Lower leg skin (tissue), 3 donors: ENCODE results near the gene CEACAM19.

Experiments used
- POLR2A ChIP-seq, 2 donors: fragments of 450-650 bp; IDR thresholded peaks; one replicate each; pipeline ENCODE4 v1.6.1; 2016 to 2017; ENCODE audit warnings: antibody characterized with exemption in 2 of 2, mild to moderate bottlenecking in 1 of 2, moderate library complexity in 1 of 2
- TF ChIP-seq, protein P1 (sequence below), 3 donors: fragments of 450-650 bp; IDR thresholded peaks; one replicate each; pipeline ENCODE4 v1.5.1; 2016; ENCODE audit warnings: antibody characterized with exemption in 3 of 3, mild to moderate bottlenecking in 3 of 3, moderate library complexity in 2 of 3

GRCh38 chr19:44706506-44707236, 35.4 kb downstream of the CEACAM19 start:
- TF ChIP-seq, protein P1, sequence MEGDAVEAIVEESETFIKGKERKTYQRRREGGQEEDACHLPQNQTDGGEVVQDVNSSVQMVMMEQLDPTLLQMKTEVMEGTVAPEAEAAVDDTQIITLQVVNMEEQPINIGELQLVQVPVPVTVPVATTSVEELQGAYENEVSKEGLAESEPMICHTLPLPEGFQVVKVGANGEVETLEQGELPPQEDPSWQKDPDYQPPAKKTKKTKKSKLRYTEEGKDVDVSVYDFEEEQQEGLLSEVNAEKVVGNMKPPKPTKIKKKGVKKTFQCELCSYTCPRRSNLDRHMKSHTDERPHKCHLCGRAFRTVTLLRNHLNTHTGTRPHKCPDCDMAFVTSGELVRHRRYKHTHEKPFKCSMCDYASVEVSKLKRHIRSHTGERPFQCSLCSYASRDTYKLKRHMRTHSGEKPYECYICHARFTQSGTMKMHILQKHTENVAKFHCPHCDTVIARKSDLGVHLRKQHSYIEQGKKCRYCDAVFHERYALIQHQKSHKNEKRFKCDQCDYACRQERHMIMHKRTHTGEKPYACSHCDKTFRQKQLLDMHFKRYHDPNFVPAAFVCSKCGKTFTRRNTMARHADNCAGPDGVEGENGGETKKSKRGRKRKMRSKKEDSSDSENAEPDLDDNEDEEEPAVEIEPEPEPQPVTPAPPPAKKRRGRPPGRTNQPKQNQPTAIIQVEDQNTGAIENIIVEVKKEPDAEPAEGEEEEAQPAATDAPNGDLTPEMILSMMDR (IDR thresholded peaks at IDR 0.05), result no peak
- TF ChIP-seq POLR2A (IDR thresholded peaks at IDR 0.05), result no peak
